Mucosa of rectum (tissue), 2 donors: ENCODE data around the gene APBA2.

Source experiments
- H3K27ac ChIP-seq, 2 donors: one replicate each; pipeline ENCODE4 v1.7.0; 2013; ENCODE audit warnings: inconsistent platforms in 2 of 2, low read depth in 2 of 2, low read length in 2 of 2
- H3K27me3 ChIP-seq, 2 donors: one replicate each; pipeline ENCODE4 v1.7.0; 2013; ENCODE audit warnings: low read length in 2 of 2; ENCODE audit not compliant: control insufficient read depth in 2 of 2, insufficient read depth in 2 of 2
- H3K36me3 ChIP-seq, 2 donors: one replicate each; pipeline ENCODE4 v1.7.0; 2013; ENCODE audit warnings: low read length in 2 of 2; ENCODE audit not compliant: control insufficient read depth in 2 of 2, insufficient read depth in 2 of 2
- H3K4me1 ChIP-seq, 2 donors: one replicate each; pipeline ENCODE4 v1.7.0; 2013; ENCODE audit warnings: low read length in 2 of 2, mild to moderate bottlenecking in 1 of 2; ENCODE audit not compliant: control insufficient read depth in 2 of 2, insufficient read depth in 2 of 2
- H3K4me3 ChIP-seq, 2 donors: one replicate each; pipeline ENCODE4 v1.7.0; 2013; ENCODE audit warnings: low read length in 2 of 2
- H3K9ac ChIP-seq, 2 donors: one replicate each; pipeline ENCODE4 v1.7.0; 2013; ENCODE audit warnings: low read length in 2 of 2, low read depth in 1 of 2, mild to moderate bottlenecking in 1 of 2
- H3K9me3 ChIP-seq, 2 donors: one replicate each; pipeline ENCODE4 v1.7.0; 2013; ENCODE audit warnings: low read length in 2 of 2; ENCODE audit not compliant: control insufficient read depth in 2 of 2
- donor health status: healthy.
- donor health status: Normal muscosa, but diverticular disease.

APBA2 gene

DNA sequence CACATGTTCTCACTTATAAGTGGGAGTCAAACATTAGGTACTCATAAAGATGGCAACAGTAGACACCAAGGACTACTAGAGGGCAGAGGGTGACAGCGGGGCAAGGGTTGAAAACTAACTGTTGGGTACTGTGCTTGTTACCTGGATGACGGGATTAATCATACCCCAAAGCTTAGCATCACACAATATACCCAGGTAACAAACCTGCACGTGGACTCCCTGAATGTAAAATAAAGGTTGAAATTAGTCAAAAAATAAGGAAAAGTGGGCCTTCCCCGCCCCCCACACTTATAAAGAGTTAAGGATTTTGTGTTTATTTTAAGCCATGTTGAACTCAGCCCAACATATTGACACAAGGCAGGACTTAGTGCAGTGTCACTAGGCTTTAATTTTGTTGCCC is 96.1 kb downstream of the APBA2 start:
- no peaks in the 10 kb centered on the region for H3K4me1 ChIP-seq
- H3K4me3 ChIP-seq = no peak overlapping the region
- H3K36me3 ChIP-seq = no peaks in the 10 kb centered on the region
- no peaks in the 10 kb centered on the region for H3K27me3 ChIP-seq
- H3K27ac ChIP-seq = no peak overlapping the region
- H3K9me3 ChIP-seq = no peaks in the 10 kb centered on the region
- no peak overlapping the region for H3K9ac ChIP-seq

DNA sequence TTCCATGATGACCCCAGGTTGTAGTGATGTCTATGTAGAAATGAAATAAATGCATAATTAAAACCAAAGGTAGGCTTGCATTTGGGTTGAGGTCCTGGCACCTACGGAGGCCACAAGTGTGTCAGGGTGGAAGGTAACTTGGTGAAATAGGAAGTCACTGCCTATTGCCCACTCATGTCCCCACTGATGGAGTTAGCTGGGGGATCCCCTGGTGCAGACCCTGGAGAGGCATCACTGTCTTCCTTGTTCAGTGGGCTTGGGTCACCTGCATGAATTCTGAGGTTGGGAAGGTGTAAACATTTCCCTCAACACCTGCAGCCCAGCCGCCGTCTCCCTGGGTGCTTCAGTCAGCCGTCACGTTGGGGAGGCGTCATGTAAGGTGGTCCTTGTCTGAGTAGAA is 97.1 kb downstream of the APBA2 start:
- Histone ChIP-seq H3K27ac (no peak overlapping the region), H3K9me3 (no peaks in the 10 kb centered on the region), H3K27me3 (no peaks in the 10 kb centered on the region), H3K4me1 (no peaks in the 10 kb centered on the region), H3K9ac (no peak overlapping the region), H3K4me3 (no peak overlapping the region), H3K36me3 (no peaks in the 10 kb centered on the region)

DNA sequence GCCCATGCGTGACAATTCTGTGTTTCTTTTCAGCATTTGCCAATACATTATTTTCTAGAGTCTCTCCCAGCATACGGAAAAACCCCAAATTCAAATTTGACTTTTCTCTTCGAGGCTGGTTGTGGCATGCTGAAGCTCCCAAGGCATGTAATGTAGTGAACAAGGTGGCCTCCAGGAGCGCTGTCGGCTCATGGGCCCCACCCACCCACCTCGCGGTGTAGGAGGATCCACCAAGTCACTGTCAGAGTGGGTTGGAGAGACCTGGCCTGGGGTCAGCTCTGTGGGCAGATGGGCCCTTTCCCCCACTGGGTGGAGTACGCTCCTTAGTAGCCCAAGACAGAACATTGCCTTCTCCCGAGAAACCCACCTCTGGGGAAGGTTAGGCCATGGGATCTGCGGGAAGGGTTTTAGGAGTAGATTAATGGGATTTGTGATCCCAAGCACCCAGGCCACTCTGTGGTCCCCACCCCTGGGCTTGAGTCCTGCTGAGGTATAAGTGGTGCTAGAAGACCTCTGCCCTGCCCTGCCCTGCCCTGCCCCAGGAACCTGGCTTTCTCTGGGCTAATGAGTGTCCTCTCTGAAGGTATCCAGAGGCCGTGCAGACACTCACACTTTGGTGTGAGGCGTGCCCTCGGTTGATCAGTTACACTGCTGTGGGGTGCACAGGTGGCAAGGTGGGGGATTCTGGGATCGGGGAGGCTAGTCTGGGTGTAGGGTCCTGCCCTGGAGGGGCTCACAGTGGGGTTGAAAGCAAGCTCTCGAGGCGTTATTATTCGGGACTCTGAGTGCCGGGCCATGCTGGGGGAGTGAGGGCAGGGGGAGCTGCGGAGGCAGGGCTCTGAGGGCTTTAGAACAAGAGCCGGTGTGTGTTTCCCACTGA is 97.9 kb downstream of the APBA2 start:
- no peaks in the 10 kb centered on the region for H3K9me3 ChIP-seq
- H3K9ac ChIP-seq = no peak overlapping the region
- no peak overlapping the region for H3K4me3 ChIP-seq

DNA sequence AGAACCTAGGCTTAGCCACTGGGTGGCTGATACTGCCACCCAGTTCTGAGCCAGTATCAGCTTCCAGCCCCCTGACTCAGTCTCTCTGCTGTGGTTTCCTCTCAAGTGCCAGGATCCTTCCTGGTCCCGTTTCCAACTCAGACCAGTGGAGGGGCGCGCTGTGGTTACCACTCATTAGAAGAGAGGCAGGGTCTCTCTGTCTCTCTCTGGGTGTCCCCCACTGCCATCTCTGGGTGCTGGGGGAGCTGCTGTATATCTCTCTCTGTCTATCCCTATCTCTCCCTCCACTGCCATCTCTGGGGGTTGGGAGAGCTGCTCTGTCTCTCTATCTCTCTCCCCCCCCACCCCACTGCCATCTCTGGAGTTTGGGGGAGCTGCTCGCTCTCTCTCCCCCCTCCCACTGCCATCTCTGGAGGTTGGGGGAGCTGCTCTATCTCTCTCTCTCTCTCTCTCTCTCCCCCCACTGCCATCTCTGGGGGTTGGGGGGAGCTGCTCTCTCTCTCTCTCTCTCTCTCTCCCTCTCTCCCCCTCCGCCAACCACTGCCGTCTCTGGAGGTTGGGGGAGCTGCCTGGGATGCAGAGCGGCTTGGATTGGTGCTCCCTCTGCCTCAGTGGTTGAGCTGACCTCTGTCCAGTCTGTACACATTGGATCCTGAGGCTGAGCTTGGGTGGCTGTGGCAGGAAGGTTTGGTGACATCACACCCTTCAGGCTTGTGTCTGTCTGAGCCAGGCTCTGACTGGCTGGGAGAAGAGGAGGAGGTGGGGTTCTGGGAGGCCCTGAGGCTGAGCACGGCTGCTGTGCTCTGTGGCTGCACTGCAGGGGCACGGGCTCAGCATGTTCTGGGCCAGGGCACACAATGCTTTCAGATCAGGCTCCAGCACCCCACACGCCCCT is 98.9 kb downstream of the APBA2 start:
- H3K36me3 ChIP-seq = no peaks in the 10 kb centered on the region
- H3K27ac ChIP-seq = no peak overlapping the region
- no peaks in the 10 kb centered on the region for H3K27me3 ChIP-seq
- no peaks in the 10 kb centered on the region for H3K4me1 ChIP-seq
- H3K9me3 ChIP-seq = no peaks in the 10 kb centered on the region
- no peak overlapping the region for H3K4me3 ChIP-seq
- no peak overlapping the region for H3K9ac ChIP-seq

More for the DNA sequence above, 97.9 kb downstream of the APBA2 start:
- Histone ChIP-seq H3K4me1 (no peaks in the 10 kb centered on the region), H3K27me3 (no peaks in the 10 kb centered on the region), H3K27ac (no peak overlapping the region), H3K36me3 (no peaks in the 10 kb centered on the region)

DNA sequence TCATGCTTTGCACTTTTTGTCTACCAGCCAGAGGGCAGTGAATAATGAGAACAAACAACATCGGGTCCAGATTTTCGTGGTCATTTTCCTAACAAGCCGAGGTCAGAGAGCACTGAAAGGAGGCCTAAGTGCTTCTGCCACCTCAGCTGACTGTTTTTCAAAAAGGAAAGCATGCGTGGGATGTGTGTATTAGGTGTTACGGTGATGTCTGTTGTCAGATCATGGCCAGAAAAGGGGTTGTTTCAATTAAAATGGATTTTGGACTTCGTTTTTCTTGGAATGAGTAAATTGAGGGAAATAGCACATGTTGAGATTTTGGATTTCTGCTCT is 99.5 kb downstream of the APBA2 start:
- Histone ChIP-seq H3K36me3 (no peaks in the 10 kb centered on the region), H3K27ac (no peak overlapping the region), H3K9ac (no peak overlapping the region), H3K4me3 (no peak overlapping the region), H3K27me3 (no peaks in the 10 kb centered on the region), H3K9me3 (no peaks in the 10 kb centered on the region), H3K4me1 (no peaks in the 10 kb centered on the region)

DNA sequence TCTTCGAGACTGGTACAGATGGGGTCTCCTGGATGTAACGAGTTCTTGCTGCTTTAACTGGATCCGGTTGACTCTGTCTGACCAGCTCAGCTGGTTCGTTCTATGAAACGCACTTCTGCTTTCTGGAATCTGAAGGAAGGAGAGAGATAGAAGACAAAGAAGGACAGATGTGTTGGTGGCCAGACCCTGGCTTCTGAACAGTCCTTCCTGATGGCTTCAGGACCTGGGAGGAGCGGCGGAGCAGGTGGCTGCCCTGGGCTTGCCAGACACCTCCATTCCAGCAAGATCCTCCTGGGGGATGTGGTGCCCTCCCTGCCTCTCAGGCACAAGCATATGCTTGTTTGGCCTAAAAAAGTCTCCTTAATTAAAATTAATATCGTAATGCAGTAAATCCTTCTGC is 99.9 kb downstream of the APBA2 start:
- H3K4me1 ChIP-seq = no peaks in the 10 kb centered on the region
- H3K9me3 ChIP-seq = no peaks in the 10 kb centered on the region
- H3K4me3 ChIP-seq = no peak overlapping the region
- no peak overlapping the region for H3K9ac ChIP-seq
- no peaks in the 10 kb centered on the region for H3K36me3 ChIP-seq
- no peaks in the 10 kb centered on the region for H3K27me3 ChIP-seq
- H3K27ac ChIP-seq = no peak overlapping the region

DNA sequence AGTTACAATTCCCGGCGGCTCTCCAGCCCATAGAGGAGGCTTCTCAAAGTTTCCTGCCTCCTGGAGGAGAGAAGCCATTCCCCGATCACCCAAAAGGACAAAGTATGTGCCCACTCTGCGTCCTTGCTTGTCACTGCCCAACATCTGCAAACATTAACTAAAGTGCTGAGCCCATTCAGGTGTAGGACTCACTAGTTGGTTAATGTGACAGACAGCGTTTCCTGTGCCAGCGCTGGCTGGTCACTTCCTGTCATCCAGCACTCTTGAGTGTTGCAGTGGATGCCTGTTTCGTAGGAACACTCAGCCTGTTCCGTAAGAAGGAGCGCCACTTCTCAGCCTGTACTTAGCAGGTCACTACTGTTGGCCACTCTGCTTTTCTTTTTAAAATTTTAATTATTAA is 100.3 kb downstream of the APBA2 start:
- H3K4me1 ChIP-seq = no peaks in the 10 kb centered on the region
- H3K27me3 ChIP-seq = no peaks in the 10 kb centered on the region
- H3K4me3 ChIP-seq = no peak overlapping the region
- no peak overlapping the region for H3K27ac ChIP-seq
- H3K9me3 ChIP-seq = no peaks in the 10 kb centered on the region
- H3K9ac ChIP-seq = no peak overlapping the region
- H3K36me3 ChIP-seq = no peaks in the 10 kb centered on the region

DNA sequence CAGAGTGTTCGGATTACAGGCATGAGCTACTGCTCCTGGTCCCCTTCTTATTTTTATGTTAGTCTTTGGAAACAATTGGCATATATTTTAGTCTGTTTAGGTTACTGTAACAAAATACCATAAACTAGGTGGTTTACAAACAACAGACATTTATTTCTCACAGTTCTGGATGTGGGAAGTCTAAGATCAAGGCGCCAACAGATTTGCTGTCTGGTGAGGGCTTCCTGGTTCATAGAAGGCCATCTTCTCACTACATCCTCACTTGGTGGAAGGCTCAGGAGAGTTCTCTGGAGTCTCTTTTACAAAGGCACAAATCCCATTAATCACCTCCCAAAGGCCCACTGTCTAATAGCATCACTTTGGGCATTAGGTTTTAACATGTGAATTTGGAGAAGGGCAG is 101.0 kb downstream of the APBA2 start:
- no peak overlapping the region for H3K9ac ChIP-seq
- no peak overlapping the region for H3K27ac ChIP-seq
- H3K27me3 ChIP-seq = no peaks in the 10 kb centered on the region
- H3K4me3 ChIP-seq = no peak overlapping the region
- H3K36me3 ChIP-seq = no peaks in the 10 kb centered on the region
- no peaks in the 10 kb centered on the region for H3K9me3 ChIP-seq
- no peaks in the 10 kb centered on the region for H3K4me1 ChIP-seq

DNA sequence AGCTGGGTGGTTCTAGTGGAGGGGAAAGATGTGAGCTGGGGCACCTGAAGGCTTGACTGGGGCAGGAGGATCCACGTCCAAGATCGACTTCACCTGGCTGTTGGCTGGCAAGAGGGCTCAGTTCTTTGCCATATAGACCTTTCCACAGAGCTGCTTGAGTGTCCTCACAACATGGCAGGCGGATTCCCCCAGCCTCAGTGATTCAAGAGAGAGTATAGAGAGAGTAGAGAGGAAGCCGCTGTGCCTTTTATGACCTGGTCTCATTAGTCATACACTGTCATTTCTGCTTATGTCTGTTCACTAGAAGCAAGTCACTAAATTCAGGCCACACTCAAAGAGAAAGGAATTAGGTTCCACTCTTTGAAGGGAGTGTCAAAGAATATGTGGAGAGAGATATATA is 101.6 kb downstream of the APBA2 start:
- H3K9ac ChIP-seq = no peak overlapping the region
- no peaks in the 10 kb centered on the region for H3K9me3 ChIP-seq
- no peaks in the 10 kb centered on the region for H3K4me1 ChIP-seq
- H3K27me3 ChIP-seq = no peaks in the 10 kb centered on the region
- H3K36me3 ChIP-seq = no peaks in the 10 kb centered on the region
- no peak overlapping the region for H3K4me3 ChIP-seq
- no peak overlapping the region for H3K27ac ChIP-seq

DNA sequence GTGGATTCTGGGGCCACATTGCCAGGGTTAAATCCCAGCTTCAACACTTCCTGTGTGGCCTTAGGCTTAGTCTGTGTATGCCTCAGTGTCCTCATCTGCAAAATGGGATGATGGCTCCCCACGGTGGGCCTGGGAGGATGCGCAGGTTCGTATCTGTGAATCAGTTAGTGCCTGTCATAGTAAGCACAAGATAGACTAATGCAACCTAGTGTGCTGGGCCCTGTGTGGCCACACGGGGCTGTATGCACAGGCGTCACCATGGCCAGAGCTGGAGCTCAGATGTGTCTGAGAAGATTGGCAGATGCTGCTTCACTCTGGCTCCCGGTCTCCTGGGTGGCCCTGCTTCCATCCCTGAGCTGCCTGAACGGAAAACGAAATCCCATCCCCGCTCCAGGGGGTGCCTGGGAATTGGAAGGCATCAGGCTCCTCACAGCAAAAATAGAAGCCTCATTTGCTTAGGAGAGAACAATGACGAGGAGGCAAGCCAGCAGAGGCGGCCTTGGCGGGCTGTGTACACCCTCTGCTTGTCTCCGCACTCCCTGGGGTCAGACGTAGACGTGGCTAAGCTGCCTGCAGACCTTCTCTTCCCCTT is 103.6 kb downstream of the APBA2 start:
- H3K9me3 ChIP-seq = no peaks in the 10 kb centered on the region
- no peak overlapping the region for H3K4me3 ChIP-seq
- H3K36me3 ChIP-seq = no peaks in the 10 kb centered on the region
- no peaks in the 10 kb centered on the region for H3K27me3 ChIP-seq
- H3K27ac ChIP-seq = no peak overlapping the region
- H3K4me1 ChIP-seq = no peaks in the 10 kb centered on the region
- H3K9ac ChIP-seq = no peak overlapping the region
